ENCODE results near the gene RPL36AL.
"Not testable (repeated sequence)": the region's sequence is repeated elsewhere in the genome, so short reads cannot be mapped to it uniquely, and the experiment has no call there.

The RPL36AL gene

GRCh38 chr14:49620182-49621113 is at the start of gene RPL36AL, which contains the start of gene MGAT2:
RPL36AL (minus strand) TSS chr14:49620626; CDS start chr14:49619104, 1,522 bp downstream.
MGAT2 (plus strand) TSS chr14:49620799; CDS start chr14:49621269, 470 bp downstream.
- DNase-seq, result peak; percentile 98

GRCh38 chr14:49659526-49660455 is 39.4 kb upstream of the RPL36AL start:
- DNase-seq, result peak; percentile 87

GRCh38 chr14:49657500-49657899 is 37.1 kb upstream of the RPL36AL start:
- DNase-seq, result not testable (repeated sequence)

GRCh38 chr14:49654511-49654910 is 34.1 kb upstream of the RPL36AL start:
- no peak for DNase-seq

- no peak for DNase-seq
Measured at GRCh38 chr14:49653508-49653907, 33.1 kb upstream of the RPL36AL start.

- no peak for DNase-seq
Measured at GRCh38 chr14:49642163-49642562, 21.7 kb upstream of the RPL36AL start.

- peak; percentile 79 for DNase-seq
Measured at GRCh38 chr14:49641697-49642129, 21.3 kb upstream of the RPL36AL start.

GRCh38 chr14:49640540-49641417 is 20.4 kb upstream of the RPL36AL start:
- DNase-seq, result peak; percentile 30

GRCh38 chr14:49637534-49638078 is 17.2 kb upstream of the RPL36AL start:
- no peak for DNase-seq

GRCh38 chr14:49636866-49637265 is 16.4 kb upstream of the RPL36AL start:
- DNase-seq, result no peak

- DNase-seq, result peak; percentile 89
Measured at GRCh38 chr14:49634547-49635334, 14.3 kb upstream of the RPL36AL start, which contains the start of gene DNAAF2. DNAAF2 (minus strand) TSS chr14:49635244; CDS start chr14:49635149, 95 bp downstream.

- DNase-seq, result peak; percentile 95
Measured at GRCh38 chr14:49633640-49634546, 13.5 kb upstream of the RPL36AL start.

- DNase-seq, result no peak
Measured at GRCh38 chr14:49623941-49624839, 3.8 kb upstream of the RPL36AL start.

- no peak for DNase-seq
Measured at GRCh38 chr14:49623387-49623786, 3.0 kb upstream of the RPL36AL start.

GRCh38 chr14:49622022-49622607 is 1.7 kb upstream of the RPL36AL start:
- DNase-seq, result peak; percentile 14

- peak; percentile 84 for DNase-seq
Measured at GRCh38 chr14:49621114-49621881, 872 bp upstream of the RPL36AL start.

GRCh38 chr14:49619730-49620129 is 696 bp downstream of the RPL36AL start:
- DNase-seq, result peak; percentile 39
